ENCODE measurements around the gene OPHN1. TPM values are rescaled to one million over a fixed set of nuclear protein-coding genes. Genes with fewer than 3 reads are reported as not detected.

OPHN1 gene
- total RNA-seq, 4 donors from 2014 or later = 6.9 to 14.0 (median 10.2) TPM

DNA sequence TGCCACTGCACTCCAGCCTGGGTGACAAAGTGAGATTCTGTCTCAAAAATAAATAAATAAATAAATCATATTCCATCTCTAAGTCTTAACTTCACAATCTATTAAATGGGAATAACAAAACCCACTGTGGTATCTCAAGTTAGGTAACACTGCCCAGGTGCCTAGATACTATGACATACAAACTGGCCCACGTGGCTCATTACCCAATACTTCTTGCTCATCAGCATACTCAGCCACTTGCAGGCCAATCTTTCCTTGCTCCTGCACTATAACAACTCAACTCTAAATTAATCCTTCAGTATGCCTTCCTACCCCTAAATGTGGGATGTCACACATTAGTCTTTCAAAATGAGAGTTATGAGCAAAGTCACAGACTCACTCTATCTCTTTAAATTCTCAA, 230.1 kb downstream of the OPHN1 start:
- Histone ChIP-seq H3K36me3 (no peaks in the 10 kb centered on the region), H3K4me3 (no peak overlapping the region), H3K4me1 (no peaks in the 10 kb centered on the region), H3K27me3 (no peaks in the 10 kb centered on the region), H3K27ac (no peak overlapping the region), H3K9me3 (no peaks in the 10 kb centered on the region)
- TF ChIP-seq, protein P1, sequence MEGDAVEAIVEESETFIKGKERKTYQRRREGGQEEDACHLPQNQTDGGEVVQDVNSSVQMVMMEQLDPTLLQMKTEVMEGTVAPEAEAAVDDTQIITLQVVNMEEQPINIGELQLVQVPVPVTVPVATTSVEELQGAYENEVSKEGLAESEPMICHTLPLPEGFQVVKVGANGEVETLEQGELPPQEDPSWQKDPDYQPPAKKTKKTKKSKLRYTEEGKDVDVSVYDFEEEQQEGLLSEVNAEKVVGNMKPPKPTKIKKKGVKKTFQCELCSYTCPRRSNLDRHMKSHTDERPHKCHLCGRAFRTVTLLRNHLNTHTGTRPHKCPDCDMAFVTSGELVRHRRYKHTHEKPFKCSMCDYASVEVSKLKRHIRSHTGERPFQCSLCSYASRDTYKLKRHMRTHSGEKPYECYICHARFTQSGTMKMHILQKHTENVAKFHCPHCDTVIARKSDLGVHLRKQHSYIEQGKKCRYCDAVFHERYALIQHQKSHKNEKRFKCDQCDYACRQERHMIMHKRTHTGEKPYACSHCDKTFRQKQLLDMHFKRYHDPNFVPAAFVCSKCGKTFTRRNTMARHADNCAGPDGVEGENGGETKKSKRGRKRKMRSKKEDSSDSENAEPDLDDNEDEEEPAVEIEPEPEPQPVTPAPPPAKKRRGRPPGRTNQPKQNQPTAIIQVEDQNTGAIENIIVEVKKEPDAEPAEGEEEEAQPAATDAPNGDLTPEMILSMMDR (IDR thresholded peaks at IDR 0.05) = no peak
- TF ChIP-seq POLR2AphosphoS5 (IDR thresholded peaks at IDR 0.05) = no peak
- no peak for TF ChIP-seq POLR2A (IDR thresholded peaks at IDR 0.05)
- no peak for TF ChIP-seq EP300 (IDR thresholded peaks at IDR 0.05)
- no peak for ATAC-seq
- 55 to 78% methylated on average over 1 of the region's 1 CpG for WGBS, 2 donors (ENCODE audit: low coverage in 1 of 2)

DNA sequence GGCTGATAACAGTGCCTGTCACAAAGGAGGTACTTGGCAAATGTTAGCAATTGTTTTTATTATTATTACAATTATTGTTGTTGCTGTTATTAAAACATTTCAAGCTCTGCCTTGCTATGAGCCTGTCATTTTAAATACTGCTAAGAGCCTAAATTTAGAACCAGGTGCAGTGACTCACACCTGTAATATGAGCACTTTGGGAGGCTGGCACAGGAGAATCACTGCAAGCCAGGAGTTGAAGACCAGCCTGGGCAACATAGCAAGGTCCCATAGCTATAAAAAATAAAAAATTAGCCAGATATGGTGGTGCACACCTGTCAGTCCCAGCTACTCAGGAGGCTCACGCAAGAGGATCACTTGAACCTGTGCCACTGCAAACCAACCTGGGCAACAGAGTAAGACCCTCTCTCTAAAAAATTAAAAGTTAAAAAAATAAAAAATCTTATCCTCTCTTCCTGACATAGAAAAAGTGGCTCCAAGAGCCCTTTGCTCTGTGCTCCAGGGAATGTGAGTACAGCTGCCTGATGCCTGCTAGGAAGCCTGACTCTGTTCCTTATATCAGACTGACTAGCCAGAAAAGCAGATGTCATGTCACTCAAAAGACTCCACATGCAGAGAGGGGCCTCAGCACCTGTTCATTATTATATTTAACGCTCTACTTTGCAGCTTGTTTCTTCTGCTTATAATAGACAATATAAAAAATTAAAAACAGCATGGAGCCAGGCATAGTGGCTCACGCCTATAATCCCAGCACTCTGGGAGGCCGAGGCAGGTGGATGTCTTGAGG, 234.0 kb downstream of the OPHN1 start:
- WGBS, 2 donors (ENCODE audit: low coverage in 1 of 2) = 80 to 86% methylated on average over 1 of the region's 4 CpGs
- Histone ChIP-seq H3K4me3 (no peak overlapping the region), H3K27me3 (no peaks in the 10 kb centered on the region), H3K36me3 (peaks cover 0 to 12% of the 10 kb centered on the region in 2 donors), H3K4me1 (no peaks in the 10 kb centered on the region), H3K27ac (no peak overlapping the region), H3K9me3 (no peaks in the 10 kb centered on the region)
- TF ChIP-seq POLR2AphosphoS5 (IDR thresholded peaks at IDR 0.05) = no peak
- no peak for TF ChIP-seq POLR2A (IDR thresholded peaks at IDR 0.05)
- no peak for TF ChIP-seq EP300 (IDR thresholded peaks at IDR 0.05)
- TF ChIP-seq, protein P1 (IDR thresholded peaks at IDR 0.05) = no peak
- ATAC-seq = no peak

GRCh38 chrX:68196939-68197791, 236.1 kb downstream of the OPHN1 start:
- Histone ChIP-seq H3K4me1 (no peaks in the 10 kb centered on the region), H3K27ac (no peak overlapping the region), H3K4me3 (no peak overlapping the region), H3K9me3 (no peaks in the 10 kb centered on the region), H3K27me3 (no peaks in the 10 kb centered on the region), H3K36me3 (peaks cover 0 to 19% of the 10 kb centered on the region in 2 donors)
- WGBS, 2 donors (ENCODE audit: low coverage in 1 of 2) = 17 to 21% methylated on average over 1 to 4 of the region's 5 CpGs
- ATAC-seq = peak; percentile 28
- TF ChIP-seq EP300 (IDR thresholded peaks at IDR 0.05) = no peak
- TF ChIP-seq, protein P1 (IDR thresholded peaks at IDR 0.05) = peak; percentile 23 to 67 (median 55)

- Histone ChIP-seq H3K4me3 (no peak overlapping the region), H3K27me3 (no peaks in the 10 kb centered on the region), H3K27ac (no peak overlapping the region), H3K36me3 (peaks cover 0 to 29% of the 10 kb centered on the region in 2 donors), H3K4me1 (no peaks in the 10 kb centered on the region), H3K9me3 (no peaks in the 10 kb centered on the region)
- no peak for ATAC-seq
- TF ChIP-seq POLR2AphosphoS5 (IDR thresholded peaks at IDR 0.05) (no peak), EP300 (IDR thresholded peaks at IDR 0.05) (no peak), POLR2A (IDR thresholded peaks at IDR 0.05) (no peak)
- TF ChIP-seq, protein P1 (IDR thresholded peaks at IDR 0.05) = no peak
Measured at GRCh38 chrX:68195561-68195960, 237.7 kb downstream of the OPHN1 start.

All from gastroesophageal sphincter (tissue), 4 donors.